ENCODE measurements around the gene DIO2. TPM values are rescaled to one million over a fixed set of nuclear protein-coding genes. Genes with fewer than 3 reads are reported as not detected.
A peak's percentile ranks its signal among the peaks of the same experiment; 100 is the strongest.

The DIO2 gene
- total RNA-seq (0.77 and 3.3 TPM in 2 replicates), polyA plus RNA-seq (1.9 and 2.5 TPM in 2 replicates), polyA minus RNA-seq (ENCODE audit: low replicate concordance) (5.5 and 28.0 TPM in 2 replicates)
- 1.6 and 5.2 TPM in 2 replicates for polyA plus RNA-seq (2012)

DNA sequence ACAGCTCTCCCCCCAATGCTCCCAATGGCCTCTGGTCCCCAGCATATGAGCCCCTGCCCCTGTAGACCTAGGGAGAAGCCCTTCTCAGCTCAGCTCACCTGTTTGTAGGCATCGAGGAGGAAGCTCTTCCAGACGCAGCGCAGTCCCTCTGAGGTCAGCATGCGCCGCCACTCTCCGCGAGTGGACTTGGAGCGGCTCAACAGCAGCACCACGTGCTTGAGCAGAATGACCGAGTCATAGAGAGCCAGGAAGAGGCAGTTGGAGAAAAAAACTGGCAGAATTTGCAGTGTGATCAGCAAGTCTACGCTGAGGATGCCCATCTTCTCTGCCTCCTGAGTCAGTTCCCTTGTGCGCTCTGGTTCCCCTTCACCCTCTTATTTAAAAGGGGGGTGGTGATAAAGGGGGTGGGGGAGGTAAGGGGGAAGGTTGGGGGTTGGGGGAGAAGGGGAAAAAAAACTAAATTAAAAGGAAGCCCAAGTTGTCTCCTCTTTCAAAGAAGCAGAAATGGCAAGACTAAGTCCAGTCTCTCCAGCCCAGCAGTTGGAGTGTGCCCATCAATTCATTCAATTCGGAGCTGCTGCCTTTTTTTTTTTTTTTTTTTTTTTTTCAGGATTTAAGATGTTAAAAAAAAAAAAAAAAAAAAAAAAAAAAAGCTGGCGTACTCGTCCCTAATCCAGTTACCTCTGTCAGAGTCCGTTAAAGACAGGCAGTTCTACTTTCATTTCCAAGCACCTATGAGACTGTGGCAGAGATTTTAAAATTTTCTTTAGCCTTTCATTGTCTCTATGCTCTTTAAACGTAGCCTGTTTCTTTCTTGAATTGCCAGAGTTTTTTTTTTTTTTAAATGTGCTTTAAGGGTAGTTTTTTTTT lies at the start of gene DIO2:
Gene DIO2, minus strand, starts transcription at position 352 of the 870 bp plus-strand sequence. Its CDS starts 32 bp downstream, at position 320.
- TF ChIP-seq, protein P1, sequence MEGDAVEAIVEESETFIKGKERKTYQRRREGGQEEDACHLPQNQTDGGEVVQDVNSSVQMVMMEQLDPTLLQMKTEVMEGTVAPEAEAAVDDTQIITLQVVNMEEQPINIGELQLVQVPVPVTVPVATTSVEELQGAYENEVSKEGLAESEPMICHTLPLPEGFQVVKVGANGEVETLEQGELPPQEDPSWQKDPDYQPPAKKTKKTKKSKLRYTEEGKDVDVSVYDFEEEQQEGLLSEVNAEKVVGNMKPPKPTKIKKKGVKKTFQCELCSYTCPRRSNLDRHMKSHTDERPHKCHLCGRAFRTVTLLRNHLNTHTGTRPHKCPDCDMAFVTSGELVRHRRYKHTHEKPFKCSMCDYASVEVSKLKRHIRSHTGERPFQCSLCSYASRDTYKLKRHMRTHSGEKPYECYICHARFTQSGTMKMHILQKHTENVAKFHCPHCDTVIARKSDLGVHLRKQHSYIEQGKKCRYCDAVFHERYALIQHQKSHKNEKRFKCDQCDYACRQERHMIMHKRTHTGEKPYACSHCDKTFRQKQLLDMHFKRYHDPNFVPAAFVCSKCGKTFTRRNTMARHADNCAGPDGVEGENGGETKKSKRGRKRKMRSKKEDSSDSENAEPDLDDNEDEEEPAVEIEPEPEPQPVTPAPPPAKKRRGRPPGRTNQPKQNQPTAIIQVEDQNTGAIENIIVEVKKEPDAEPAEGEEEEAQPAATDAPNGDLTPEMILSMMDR (conservative IDR thresholded peaks at IDR 0.05 in 1 of 2, IDR thresholded peaks at IDR 0.05 in 1 of 2; ENCODE audit: low read depth in 1 of 2, low read length in 2 of 2), result no peak
- no peak for TF ChIP-seq EZH2 (IDR thresholded peaks at IDR 0.05; ENCODE audit: low read length, missing control alignments)
- no peak within 1 kb of the TSS for H3K9ac ChIP-seq (ENCODE audit: insufficient read depth, low read length)

DNA sequence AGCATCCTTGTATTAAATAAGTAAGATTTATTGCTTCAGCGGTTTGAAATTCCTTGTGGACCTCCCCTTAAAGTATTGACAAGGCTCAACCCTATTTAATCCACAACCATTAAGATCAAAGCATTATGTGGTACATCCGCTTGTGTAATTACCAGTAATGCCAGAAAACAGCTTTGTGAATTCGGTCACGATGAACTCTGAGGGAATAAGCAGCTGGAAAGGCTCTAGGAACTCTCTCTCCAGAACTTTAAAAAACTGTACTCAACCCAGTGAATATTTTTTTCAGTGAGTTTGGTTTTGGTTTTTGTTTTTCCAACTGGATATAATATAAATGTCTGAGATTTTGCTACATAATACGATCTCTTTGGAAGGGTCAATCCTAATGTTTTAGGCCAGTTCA lies 49.3 kb upstream of the DIO2 start:
- H3K36me3 ChIP-seq (ENCODE audit: control insufficient read depth, insufficient read depth, low read length), result no peaks in the 10 kb centered on the region
- TF ChIP-seq, protein P1 (conservative IDR thresholded peaks at IDR 0.05 in 1 of 2, IDR thresholded peaks at IDR 0.05 in 1 of 2; ENCODE audit: low read depth in 1 of 2, low read length in 2 of 2), result no peak
- no peak for TF ChIP-seq EZH2 (IDR thresholded peaks at IDR 0.05; ENCODE audit: low read length, missing control alignments)
- peak in 1 of 2 donors; percentile 17 for DNase-seq (ENCODE audit: low read depth in 2 of 2)
- no peak overlapping the region for H3K4me2 ChIP-seq (ENCODE audit: extremely low read depth, insufficient read depth, low read length)
- no peak overlapping the region for H3K9ac ChIP-seq (ENCODE audit: insufficient read depth, low read length)
- no peaks in the 10 kb centered on the region for H4K20me1 ChIP-seq (ENCODE audit: control insufficient read depth, extremely low read depth, insufficient read depth, low read length)
- H3K4me1 ChIP-seq (ENCODE audit: control insufficient read depth, extremely low read depth, insufficient read depth, low read length), result no peaks in the 10 kb centered on the region
- no peaks in the 10 kb centered on the region for H3K27me3 ChIP-seq (ENCODE audit: control insufficient read depth, insufficient read depth, low read length)
- H3K9me3 ChIP-seq (ENCODE audit: control insufficient read depth, insufficient read depth, low read depth, low read length), result no peaks in the 10 kb centered on the region
- H3K4me3 ChIP-seq (replicated peaks in 1 of 4; ENCODE audit: control extremely low read depth in 1 of 4, insufficient read depth in 1 of 4, low read depth in 3 of 4, low read length in 4 of 4), result no peak overlapping the region
- no peak overlapping the region for H2AFZ ChIP-seq (ENCODE audit: low read length)
- no peak overlapping the region for H3K27ac ChIP-seq (ENCODE audit: insufficient read depth, low read length)
- H3K79me2 ChIP-seq (ENCODE audit: control insufficient read depth, insufficient read depth, low read length), result no peaks in the 10 kb centered on the region

More for the DNA sequence above, at the start of gene DIO2:
- Histone ChIP-seq H3K36me3 (ENCODE audit: control insufficient read depth, insufficient read depth, low read length) (no peaks in the 10 kb centered on the region), H3K27ac (ENCODE audit: insufficient read depth, low read length) (no peak within 1 kb of the TSS), H3K27me3 (ENCODE audit: control insufficient read depth, insufficient read depth, low read length) (no peaks in the 10 kb centered on the region), H3K4me3 (replicated peaks in 1 of 4; ENCODE audit: control extremely low read depth in 1 of 4, insufficient read depth in 1 of 4, low read depth in 3 of 4, low read length in 4 of 4) (peak within 1 kb of the TSS; percentile 29 to 76 (median 45)), H2AFZ (ENCODE audit: low read length) (peak within 1 kb of the TSS; percentile 39), H4K20me1 (ENCODE audit: control insufficient read depth, extremely low read depth, insufficient read depth, low read length) (no peaks in the 10 kb centered on the region), H3K4me1 (ENCODE audit: control insufficient read depth, extremely low read depth, insufficient read depth, low read length) (no peaks in the 10 kb centered on the region), H3K79me2 (ENCODE audit: control insufficient read depth, insufficient read depth, low read length) (no peaks in the 10 kb centered on the region), H3K9me3 (ENCODE audit: control insufficient read depth, insufficient read depth, low read depth, low read length) (no peaks in the 10 kb centered on the region), H3K4me2 (ENCODE audit: extremely low read depth, insufficient read depth, low read length) (peak within 1 kb of the TSS; percentile 88)
- peak; percentile 20 to 79 for DNase-seq (ENCODE audit: low read depth in 2 of 2)

DNA sequence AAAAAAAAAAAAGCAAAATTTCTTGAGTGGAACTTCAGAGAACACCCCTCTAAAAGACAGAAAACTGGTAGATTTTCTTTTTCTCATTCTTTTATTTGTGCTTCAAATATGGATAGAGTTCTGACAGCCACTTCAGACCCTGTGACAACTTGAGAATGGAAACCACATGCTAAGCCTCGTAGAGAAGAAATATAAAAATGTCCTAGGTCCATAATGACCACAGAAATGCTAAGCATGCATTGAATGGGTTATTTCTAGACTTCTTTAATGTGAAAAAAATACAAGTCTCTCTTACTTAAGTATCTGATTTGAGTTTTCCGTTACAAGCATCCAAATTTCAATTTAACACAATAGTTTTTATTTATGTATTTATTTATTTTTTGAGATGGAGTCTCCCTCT lies 28.3 kb upstream of the DIO2 start:
- no peaks in the 10 kb centered on the region for H3K79me2 ChIP-seq (ENCODE audit: control insufficient read depth, insufficient read depth, low read length)
- H3K9me3 ChIP-seq (ENCODE audit: control insufficient read depth, insufficient read depth, low read depth, low read length), result no peaks in the 10 kb centered on the region
- H3K27me3 ChIP-seq (ENCODE audit: control insufficient read depth, insufficient read depth, low read length), result no peaks in the 10 kb centered on the region
- no peaks in the 10 kb centered on the region for H3K36me3 ChIP-seq (ENCODE audit: control insufficient read depth, insufficient read depth, low read length)
- H4K20me1 ChIP-seq (ENCODE audit: control insufficient read depth, extremely low read depth, insufficient read depth, low read length), result no peaks in the 10 kb centered on the region
- TF ChIP-seq EZH2 (IDR thresholded peaks at IDR 0.05; ENCODE audit: low read length, missing control alignments), result no peak
- TF ChIP-seq, protein P1 (conservative IDR thresholded peaks at IDR 0.05 in 1 of 2, IDR thresholded peaks at IDR 0.05 in 1 of 2; ENCODE audit: low read depth in 1 of 2, low read length in 2 of 2), result no peak
- no peak overlapping the region for H3K4me3 ChIP-seq (replicated peaks in 1 of 4; ENCODE audit: control extremely low read depth in 1 of 4, insufficient read depth in 1 of 4, low read depth in 3 of 4, low read length in 4 of 4)
- no peak overlapping the region for H2AFZ ChIP-seq (ENCODE audit: low read length)
- H3K4me1 ChIP-seq (ENCODE audit: control insufficient read depth, extremely low read depth, insufficient read depth, low read length), result no peaks in the 10 kb centered on the region
- H3K4me2 ChIP-seq (ENCODE audit: extremely low read depth, insufficient read depth, low read length), result no peak overlapping the region
- no peak overlapping the region for H3K9ac ChIP-seq (ENCODE audit: insufficient read depth, low read length)
- peak in 1 of 2 donors; percentile 40 for DNase-seq (ENCODE audit: low read depth in 2 of 2)
- no peak overlapping the region for H3K27ac ChIP-seq (ENCODE audit: insufficient read depth, low read length)

All from fibroblast of lung (primary cell).